Skin of body (tissue), 2 donors: ENCODE measurements around the gene DNAJC21. TPM values are rescaled to one million over a fixed set of nuclear protein-coding genes. Genes with fewer than 3 reads are reported as not detected.

Experiments
- DNase-seq: peaks from one replicate; lab custom pipeline; 2025; lab: John Stamatoyannopoulos, UW
- total RNA-seq: library from RNA; depleted of rRNA; stranded (reverse); fragments of >200 nt; gene quantifications from one replicate; pipeline ENCODE4 v1.2.3, GENCODE V29; 2014

DNAJC21 gene
- total RNA-seq: 31.1 TPM

- peak; percentile 92 for DNase-seq
Observed at GRCh38 chr5:34929134-34929719, at the start of gene DNAJC21. DNAJC21 (plus strand) TSS chr5:34929559; CDS start chr5:34929820, 261 bp downstream.

GRCh38 chr5:34881246-34881645 is 48.1 kb upstream of the DNAJC21 start:
- no peak for DNase-seq

GRCh38 chr5:34886392-34887119 is 42.8 kb upstream of the DNAJC21 start:
- DNase-seq: no peak

GRCh38 chr5:34889394-34889793 is 40.0 kb upstream of the DNAJC21 start:
- DNase-seq: no peak

GRCh38 chr5:34891981-34892380 is 37.4 kb upstream of the DNAJC21 start:
- peak; percentile 91 for DNase-seq

- no peak for DNase-seq
Observed at GRCh38 chr5:34892414-34892813, 36.9 kb upstream of the DNAJC21 start.

GRCh38 chr5:34894716-34895115 is 34.6 kb upstream of the DNAJC21 start:
- no peak for DNase-seq

- DNase-seq: no peak
Observed at GRCh38 chr5:34895641-34896419, 33.5 kb upstream of the DNAJC21 start.

GRCh38 chr5:34897646-34898045 is 31.7 kb upstream of the DNAJC21 start:
- DNase-seq: peak; percentile 6

- DNase-seq: peak; percentile 64
Observed at GRCh38 chr5:34898258-34898895, 31.0 kb upstream of the DNAJC21 start.

- no peak for DNase-seq
Observed at GRCh38 chr5:34899066-34899465, 30.3 kb upstream of the DNAJC21 start.

- no peak for DNase-seq
Observed at GRCh38 chr5:34900652-34901051, 28.7 kb upstream of the DNAJC21 start.

GRCh38 chr5:34903260-34903659 is 26.1 kb upstream of the DNAJC21 start:
- DNase-seq: no peak

GRCh38 chr5:34905564-34905963 is 23.8 kb upstream of the DNAJC21 start:
- DNase-seq: no peak

GRCh38 chr5:34913072-34913471 is 16.3 kb upstream of the DNAJC21 start:
- DNase-seq: no peak

GRCh38 chr5:34914671-34915138 is 14.7 kb upstream of the DNAJC21 start:
- peak; percentile 6 for DNase-seq

GRCh38 chr5:34915139-34915855 is 14.1 kb upstream of the DNAJC21 start, which contains the start of the genes BRIX1 and RAD1:
BRIX1 (plus strand) TSS chr5:34915711; CDS start chr5:34915739, 28 bp downstream.
RAD1 (minus strand) TSS chr5:34915504; CDS start chr5:34914892, 612 bp downstream.
- DNase-seq: peak; percentile 98

GRCh38 chr5:34915856-34916192 is 13.5 kb upstream of the DNAJC21 start:
- DNase-seq: no peak

GRCh38 chr5:34916518-34916917 is 12.8 kb upstream of the DNAJC21 start:
- no peak for DNase-seq

GRCh38 chr5:34918025-34918424 is 11.3 kb upstream of the DNAJC21 start:
- no peak for DNase-seq

GRCh38 chr5:34919077-34919476 is 10.3 kb upstream of the DNAJC21 start:
- no peak for DNase-seq
